GM12875 (cell line): Measurements from ENCODE around the gene LYSMD1.

Experiments
- H3K4me3 ChIP-seq: one replicate; pipeline ENCODE4 v1.5.1; 2011; ENCODE audit warnings: low read depth, low read length, control low read depth
- CTCF ChIP-seq: IDR thresholded peaks from 2 replicates; pipeline ENCODE4 v1.5.1; 2011; ENCODE audit warnings: low read depth, mild to moderate bottlenecking, control low read depth, inconsistent platforms, low read length, moderate library complexity, borderline replicate concordance; ENCODE audit not compliant: insufficient read depth

Gene LYSMD1

GRCh38 chr1:151135433-151136385 lies 30.0 kb downstream of the LYSMD1 start:
- no peak for TF ChIP-seq CTCF

GRCh38 chr1:151134991-151135390 lies 30.7 kb downstream of the LYSMD1 start:
- no peak for TF ChIP-seq CTCF
- no peak overlapping the region for H3K4me3 ChIP-seq

More at GRCh38 chr1:151135433-151136385, 30.0 kb downstream of the LYSMD1 start:
- no peak overlapping the region for H3K4me3 ChIP-seq

DNA sequence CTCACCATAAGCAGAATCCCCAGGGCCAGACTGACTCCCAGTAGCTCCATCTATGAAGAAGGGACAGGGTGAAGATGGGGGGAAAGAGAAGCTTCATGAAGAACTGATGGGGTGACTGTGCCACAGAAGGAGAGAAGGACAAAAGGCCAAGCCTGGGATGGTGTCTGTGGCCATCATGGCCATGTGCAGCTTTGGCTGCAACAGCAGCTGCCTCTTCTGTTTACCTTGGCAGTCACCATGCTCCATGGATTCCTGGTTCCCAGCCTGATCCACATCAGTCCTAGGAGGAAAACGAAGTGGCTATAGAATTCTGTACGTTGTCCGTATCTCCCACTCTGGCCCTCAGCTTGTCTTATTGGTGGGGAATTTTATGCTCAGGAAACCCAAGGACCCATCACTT lies 31.3 kb downstream of the LYSMD1 start:
- H3K4me3 ChIP-seq: no peak overlapping the region
- TF ChIP-seq CTCF: no peak

GRCh38 chr1:151133018-151133806 lies 32.5 kb downstream of the LYSMD1 start:
- TF ChIP-seq CTCF: no peak
- no peak overlapping the region for H3K4me3 ChIP-seq

DNA sequence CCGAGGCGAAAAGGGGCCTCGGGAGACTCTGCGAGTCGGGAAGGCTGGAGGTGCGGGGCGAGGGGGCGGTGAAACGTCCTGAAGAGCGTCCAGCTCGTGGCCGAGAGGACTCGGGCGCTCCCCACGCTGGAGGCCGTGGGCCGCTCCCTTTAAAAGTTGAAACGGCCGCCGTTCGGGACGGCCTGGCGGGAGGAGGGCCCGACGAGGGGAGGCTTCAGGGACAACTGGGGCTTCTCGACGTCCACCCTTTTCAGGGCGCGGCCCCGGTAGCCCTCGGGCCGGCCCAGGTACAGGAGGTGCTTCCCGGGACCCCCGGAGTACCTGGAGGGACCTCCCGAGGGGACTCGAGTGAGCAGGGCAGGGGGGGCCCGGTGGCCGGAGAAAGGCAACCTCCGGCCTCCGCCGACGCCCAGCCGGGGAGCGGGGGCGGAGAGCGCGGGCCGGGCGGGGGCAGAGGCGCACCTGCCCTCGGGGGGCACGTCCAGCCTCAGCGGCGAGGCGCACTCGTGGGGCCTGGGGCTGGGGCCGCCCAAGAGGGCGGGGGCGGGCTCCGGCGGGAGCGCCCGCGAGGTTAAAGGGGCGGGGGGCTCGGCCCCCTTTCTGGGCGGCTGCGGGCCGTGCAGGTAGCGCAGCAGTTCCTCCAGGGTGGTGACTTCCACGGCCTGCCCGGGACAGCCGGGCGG lies 33.2 kb downstream of the LYSMD1 start:
- TF ChIP-seq CTCF: no peak
- no peak overlapping the region for H3K4me3 ChIP-seq

DNA sequence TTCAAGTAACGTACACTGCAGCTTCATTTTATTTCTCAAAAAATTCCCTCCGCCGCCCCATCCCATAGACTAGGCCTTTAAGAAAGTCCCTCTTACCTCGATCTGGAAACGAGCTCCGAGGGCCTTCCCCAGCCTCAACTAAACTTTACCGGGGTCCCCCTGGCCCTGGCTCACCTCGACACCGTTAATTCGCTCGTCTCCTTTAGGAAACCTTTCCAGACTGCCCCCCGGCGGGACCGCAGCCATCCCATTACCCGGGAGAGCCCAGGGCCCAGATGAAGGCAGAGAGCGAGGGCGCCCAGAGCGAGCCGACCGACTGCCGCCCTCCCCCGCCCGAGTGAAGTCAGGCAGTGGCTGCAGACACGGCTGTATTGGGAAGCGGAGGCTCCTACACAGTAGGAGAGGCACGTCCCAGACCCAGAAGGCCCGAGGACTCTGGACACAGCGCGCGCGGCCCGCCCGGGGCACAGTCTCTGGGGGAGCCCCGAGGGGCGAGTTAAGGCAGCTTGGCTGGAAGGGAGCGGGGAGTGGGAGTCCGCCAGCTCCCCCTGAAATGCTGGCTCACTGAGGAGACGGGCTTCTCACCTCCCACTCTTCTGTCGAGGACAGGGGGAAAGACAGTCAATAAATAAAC lies 33.9 kb downstream of the LYSMD1 start:
- no peak overlapping the region for H3K4me3 ChIP-seq
- no peak for TF ChIP-seq CTCF
